ENCODE data around the gene GPR132. TPM values are rescaled to one million over a fixed set of nuclear protein-coding genes. Genes with fewer than 3 reads are reported as not detected.
"Not testable (repeated sequence)": the region's sequence is repeated elsewhere in the genome, so short reads cannot be mapped to it uniquely, and the experiment has no call there.

GPR132 gene
- total and polyA plus RNA-seq, 2 experiments from 2014 or later, result 0.14 TPM; not detected in 1

DNA sequence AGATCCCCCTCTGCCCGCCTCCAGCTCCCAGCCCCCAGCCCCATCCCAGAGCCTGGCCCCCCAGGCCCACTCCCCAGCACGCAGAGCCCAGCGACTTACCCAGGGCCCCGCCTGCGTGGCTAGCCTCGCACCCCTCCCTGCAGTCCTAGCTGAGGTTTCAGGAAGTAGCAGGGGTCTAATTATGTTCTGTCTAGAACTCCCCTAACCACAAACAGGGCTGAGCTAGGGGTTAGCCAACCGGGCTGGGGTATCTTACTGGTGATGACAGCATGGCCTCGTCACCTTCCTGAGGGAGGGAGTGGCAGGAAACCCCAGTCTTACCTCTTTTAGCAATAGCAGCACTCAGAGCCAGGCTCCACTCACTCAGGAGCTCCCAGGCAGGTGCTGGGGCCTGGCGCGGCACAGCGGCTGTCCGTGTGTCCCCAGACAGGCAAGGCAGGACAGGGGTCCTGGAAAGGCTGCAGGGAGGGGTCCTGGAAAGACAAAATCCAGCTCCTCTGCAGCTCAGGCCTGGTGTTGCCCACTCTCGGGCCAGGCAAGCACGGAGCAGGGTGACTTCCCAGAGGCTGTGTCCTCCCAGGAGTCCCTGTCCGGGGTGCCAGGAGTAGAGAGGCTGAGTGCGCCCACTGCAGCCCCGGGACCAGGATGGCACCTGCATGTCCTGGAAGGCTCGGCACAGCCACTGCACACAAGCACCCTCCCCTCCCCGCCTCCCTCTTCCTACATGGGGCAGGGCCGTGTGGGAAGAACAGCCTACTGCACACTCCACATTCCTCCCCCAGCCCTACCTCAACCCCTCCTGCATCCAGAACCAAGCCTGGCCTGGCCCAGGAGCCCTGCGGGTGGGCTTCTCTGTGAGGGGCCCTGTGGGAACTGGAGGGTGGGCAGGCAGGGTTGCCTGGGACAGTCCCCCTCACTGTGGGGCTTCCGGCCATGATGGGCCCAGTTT is at the start of gene GPR132 (continued):
- TF ChIP-seq EZH2 (IDR thresholded peaks at IDR 0.05; ENCODE audit: low read depth, unreplicated experiment), result no peak
- TF ChIP-seq NANOG (IDR thresholded peaks at IDR 0.05; ENCODE audit: borderline replicate concordance), result no peak

DNA sequence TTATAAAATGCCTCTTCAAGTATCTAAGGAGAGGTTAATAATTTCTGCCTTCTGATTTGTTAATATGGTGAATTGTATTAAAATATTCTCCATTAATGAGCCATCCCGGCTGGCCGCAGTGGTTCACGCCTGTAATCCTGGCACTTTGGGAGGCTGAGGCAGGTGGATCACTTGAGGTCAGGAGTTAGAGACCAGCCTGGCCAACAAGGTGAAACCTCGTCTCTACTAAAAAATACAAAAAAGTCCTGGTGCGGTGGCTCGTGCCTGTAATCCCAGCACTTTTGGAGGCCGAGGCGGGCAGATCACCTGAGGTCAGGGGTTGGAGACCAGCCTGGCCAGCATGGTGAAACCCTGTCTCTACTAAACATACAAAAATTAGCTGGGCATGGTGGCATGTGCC is 44.0 kb upstream of the GPR132 start:
- H3K79me2 ChIP-seq (replicated peaks; ENCODE audit: insufficient read depth); H3K4me1 Mint-ChIP-seq; H3K27me3 ChIP-seq (ENCODE audit: insufficient read depth); H3F3A ChIP-seq (replicated peaks; ENCODE audit: low read depth); H4K20me1 ChIP-seq (replicated peaks; ENCODE audit: insufficient read depth); H3K36me3 Mint-ChIP-seq (ENCODE audit: low read depth); H3K36me3 ChIP-seq (ENCODE audit: insufficient read depth); H3K9me2 ChIP-seq (ENCODE audit: insufficient read depth); H3K4me3 ChIP-seq; H2AFZ ChIP-seq; H3K27me3 Mint-ChIP-seq (ENCODE audit: insufficient read depth, low read depth, poor library complexity); H3K4me2 ChIP-seq; DNase-seq (ENCODE audit: low spot score); ATAC-seq; H3K4me1 ChIP-seq (ENCODE audit: insufficient read depth); H3K4me3 Mint-ChIP-seq; H3K27ac Mint-ChIP-seq; H3K27ac ChIP-seq (ENCODE audit: low read depth): not testable (repeated sequence)
- peaks cover 11% of the 10 kb centered on the region; the same call in 2 of the 3 replicates for H3K9me3 Mint-ChIP-seq

GRCh38 chr14:105108516-105108864 is 43.3 kb upstream of the GPR132 start:
- H3K4me2 ChIP-seq, result no peak overlapping the region
- H3K27me3 ChIP-seq (ENCODE audit: insufficient read depth), result no peaks in the 10 kb centered on the region
- no peaks in the 10 kb centered on the region for H3K27me3 Mint-ChIP-seq (ENCODE audit: insufficient read depth, low read depth, poor library complexity)
- no peak overlapping the region for H3K4me3 ChIP-seq
- no peaks in the 10 kb centered on the region for H3F3A ChIP-seq (replicated peaks; ENCODE audit: low read depth)
- no peaks in the 10 kb centered on the region for H3K79me2 ChIP-seq (replicated peaks; ENCODE audit: insufficient read depth)
- H3K9me2 ChIP-seq (ENCODE audit: insufficient read depth), result no peaks in the 10 kb centered on the region
- H3K27ac ChIP-seq (ENCODE audit: low read depth), result no peak overlapping the region
- H3K4me3 Mint-ChIP-seq, result no peak overlapping the region
- H3K36me3 Mint-ChIP-seq (ENCODE audit: low read depth), result no peaks in the 10 kb centered on the region; the same call in 2 of the 3 replicates
- no peak overlapping the region for H3K27ac Mint-ChIP-seq
- no peak for ATAC-seq
- H3K4me1 Mint-ChIP-seq, result no peaks in the 10 kb centered on the region
- no peaks in the 10 kb centered on the region for H3K4me1 ChIP-seq (ENCODE audit: insufficient read depth)
- H2AFZ ChIP-seq, result no peak overlapping the region
- H3K36me3 ChIP-seq (ENCODE audit: insufficient read depth), result no peaks in the 10 kb centered on the region
- H3K9me3 Mint-ChIP-seq, result peaks cover 11% of the 10 kb centered on the region; the same call in 2 of the 3 replicates
- no peak for DNase-seq (ENCODE audit: low spot score)
- H4K20me1 ChIP-seq (replicated peaks; ENCODE audit: insufficient read depth), result no peaks in the 10 kb centered on the region
- TF ChIP-seq POLR2AphosphoS5 (IDR thresholded peaks at IDR 0.05; ENCODE audit: low read depth) (no peak), NANOG (IDR thresholded peaks at IDR 0.05; ENCODE audit: borderline replicate concordance) (no peak), EZH2 (IDR thresholded peaks at IDR 0.05; ENCODE audit: low read depth, unreplicated experiment) (no peak), STAT1 (IDR thresholded peaks at IDR 0.05; ENCODE audit: unreplicated experiment) (no peak), ZNF331 (CRISPR knock-in tag; IDR thresholded peaks at IDR 0.05; ENCODE audit: low read depth) (no peak), REST (IDR thresholded peaks at IDR 0.05; ENCODE audit: unreplicated experiment) (no peak)
- TF ChIP-seq, protein P1, sequence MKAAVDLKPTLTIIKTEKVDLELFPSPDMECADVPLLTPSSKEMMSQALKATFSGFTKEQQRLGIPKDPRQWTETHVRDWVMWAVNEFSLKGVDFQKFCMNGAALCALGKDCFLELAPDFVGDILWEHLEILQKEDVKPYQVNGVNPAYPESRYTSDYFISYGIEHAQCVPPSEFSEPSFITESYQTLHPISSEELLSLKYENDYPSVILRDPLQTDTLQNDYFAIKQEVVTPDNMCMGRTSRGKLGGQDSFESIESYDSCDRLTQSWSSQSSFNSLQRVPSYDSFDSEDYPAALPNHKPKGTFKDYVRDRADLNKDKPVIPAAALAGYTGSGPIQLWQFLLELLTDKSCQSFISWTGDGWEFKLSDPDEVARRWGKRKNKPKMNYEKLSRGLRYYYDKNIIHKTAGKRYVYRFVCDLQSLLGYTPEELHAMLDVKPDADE (IDR thresholded peaks at IDR 0.05), result no peak
- TF ChIP-seq, protein P2, sequence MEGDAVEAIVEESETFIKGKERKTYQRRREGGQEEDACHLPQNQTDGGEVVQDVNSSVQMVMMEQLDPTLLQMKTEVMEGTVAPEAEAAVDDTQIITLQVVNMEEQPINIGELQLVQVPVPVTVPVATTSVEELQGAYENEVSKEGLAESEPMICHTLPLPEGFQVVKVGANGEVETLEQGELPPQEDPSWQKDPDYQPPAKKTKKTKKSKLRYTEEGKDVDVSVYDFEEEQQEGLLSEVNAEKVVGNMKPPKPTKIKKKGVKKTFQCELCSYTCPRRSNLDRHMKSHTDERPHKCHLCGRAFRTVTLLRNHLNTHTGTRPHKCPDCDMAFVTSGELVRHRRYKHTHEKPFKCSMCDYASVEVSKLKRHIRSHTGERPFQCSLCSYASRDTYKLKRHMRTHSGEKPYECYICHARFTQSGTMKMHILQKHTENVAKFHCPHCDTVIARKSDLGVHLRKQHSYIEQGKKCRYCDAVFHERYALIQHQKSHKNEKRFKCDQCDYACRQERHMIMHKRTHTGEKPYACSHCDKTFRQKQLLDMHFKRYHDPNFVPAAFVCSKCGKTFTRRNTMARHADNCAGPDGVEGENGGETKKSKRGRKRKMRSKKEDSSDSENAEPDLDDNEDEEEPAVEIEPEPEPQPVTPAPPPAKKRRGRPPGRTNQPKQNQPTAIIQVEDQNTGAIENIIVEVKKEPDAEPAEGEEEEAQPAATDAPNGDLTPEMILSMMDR (conservative IDR thresholded peaks at IDR 0.05; ENCODE audit: low read depth in 2 of 2), result no peak
